ENCODE measurements around the gene CCNE1.

CCNE1 gene

GRCh38 chr19:29811125-29812079, at the start of gene CCNE1:
TSS of gene CCNE1 (plus strand) at chr19:29811991. CDS start at chr19:29812556, 565 bp downstream.
- in situ Hi-C loops (cut with HindIII; ENCODE audit: low sequenced_read_pairs) = loop anchor here (10.0 kb wide), 1 partner anchor 197 kb away; no protein-coding TSS in a partner anchor

GRCh38 chr19:29763196-29763595, 48.6 kb upstream of the CCNE1 start:
- in situ Hi-C loops (cut with HindIII; ENCODE audit: low sequenced_read_pairs) = loop anchor here (5.0 kb wide), 2 partner anchors 74 to 879 kb away; no protein-coding TSS in a partner anchor

- in situ Hi-C loops (cut with HindIII; ENCODE audit: low sequenced_read_pairs) = loop anchor here (5.0 kb wide), 2 partner anchors 73 to 878 kb away; no protein-coding TSS in a partner anchor
Observed at GRCh38 chr19:29764361-29764760, 47.4 kb upstream of the CCNE1 start.

GRCh38 chr19:29766100-29766499, 45.7 kb upstream of the CCNE1 start:
- in situ Hi-C loops (cut with HindIII; ENCODE audit: low sequenced_read_pairs) = no loop called here

- in situ Hi-C loops (cut with HindIII; ENCODE audit: low sequenced_read_pairs) = no loop called here
Observed at GRCh38 chr19:29767039-29767735, 44.6 kb upstream of the CCNE1 start.

- in situ Hi-C loops (cut with HindIII; ENCODE audit: low sequenced_read_pairs) = no loop called here
Observed at GRCh38 chr19:29768166-29768565, 43.6 kb upstream of the CCNE1 start.

GRCh38 chr19:29769997-29770396, 41.8 kb upstream of the CCNE1 start:
- in situ Hi-C loops (cut with HindIII; ENCODE audit: low sequenced_read_pairs) = no loop called here

- in situ Hi-C loops (cut with HindIII; ENCODE audit: low sequenced_read_pairs) = no loop called here
Observed at GRCh38 chr19:29770648-29771047, 41.1 kb upstream of the CCNE1 start.

- in situ Hi-C loops (cut with HindIII; ENCODE audit: low sequenced_read_pairs) = no loop called here
Observed at GRCh38 chr19:29771708-29772414, 39.9 kb upstream of the CCNE1 start.

- in situ Hi-C loops (cut with HindIII; ENCODE audit: low sequenced_read_pairs) = no loop called here
Observed at GRCh38 chr19:29772696-29773095, 39.1 kb upstream of the CCNE1 start.

GRCh38 chr19:29773141-29773540, 38.6 kb upstream of the CCNE1 start:
- in situ Hi-C loops (cut with HindIII; ENCODE audit: low sequenced_read_pairs) = no loop called here

GRCh38 chr19:29774126-29774525, 37.7 kb upstream of the CCNE1 start:
- in situ Hi-C loops (cut with HindIII; ENCODE audit: low sequenced_read_pairs) = no loop called here

GRCh38 chr19:29777781-29778309, 33.9 kb upstream of the CCNE1 start:
- in situ Hi-C loops (cut with HindIII; ENCODE audit: low sequenced_read_pairs) = no loop called here

- in situ Hi-C loops (cut with HindIII; ENCODE audit: low sequenced_read_pairs) = no loop called here
Observed at GRCh38 chr19:29779921-29780320, 31.9 kb upstream of the CCNE1 start.

- in situ Hi-C loops (cut with HindIII; ENCODE audit: low sequenced_read_pairs) = no loop called here
Observed at GRCh38 chr19:29781386-29782259, 30.2 kb upstream of the CCNE1 start.

- in situ Hi-C loops (cut with HindIII; ENCODE audit: low sequenced_read_pairs) = no loop called here
Observed at GRCh38 chr19:29782260-29782580, 29.6 kb upstream of the CCNE1 start.

- in situ Hi-C loops (cut with HindIII; ENCODE audit: low sequenced_read_pairs) = no loop called here
Observed at GRCh38 chr19:29783627-29784190, 28.1 kb upstream of the CCNE1 start.

- in situ Hi-C loops (cut with HindIII; ENCODE audit: low sequenced_read_pairs) = no loop called here
Observed at GRCh38 chr19:29784598-29785223, 27.1 kb upstream of the CCNE1 start.

- in situ Hi-C loops (cut with HindIII; ENCODE audit: low sequenced_read_pairs) = no loop called here
Observed at GRCh38 chr19:29785360-29785759, 26.4 kb upstream of the CCNE1 start.

Measured in endothelial cell of hepatic sinusoid (primary cell).